NCI-H524 treated with DMSO at 0.1 percent for 48 hours (cell line): ENCODE results near the gene PRG2.

Source experiments
- DNase-seq: peaks from one replicate; lab custom pipeline; 2025; lab: John Stamatoyannopoulos, UW

The PRG2 gene

GRCh38 chr11:57396744-57397143 lies 6.3 kb upstream of the PRG2 start:
- DNase-seq, result no peak

GRCh38 chr11:57395905-57396623 lies 5.6 kb upstream of the PRG2 start:
- no peak for DNase-seq

DNA sequence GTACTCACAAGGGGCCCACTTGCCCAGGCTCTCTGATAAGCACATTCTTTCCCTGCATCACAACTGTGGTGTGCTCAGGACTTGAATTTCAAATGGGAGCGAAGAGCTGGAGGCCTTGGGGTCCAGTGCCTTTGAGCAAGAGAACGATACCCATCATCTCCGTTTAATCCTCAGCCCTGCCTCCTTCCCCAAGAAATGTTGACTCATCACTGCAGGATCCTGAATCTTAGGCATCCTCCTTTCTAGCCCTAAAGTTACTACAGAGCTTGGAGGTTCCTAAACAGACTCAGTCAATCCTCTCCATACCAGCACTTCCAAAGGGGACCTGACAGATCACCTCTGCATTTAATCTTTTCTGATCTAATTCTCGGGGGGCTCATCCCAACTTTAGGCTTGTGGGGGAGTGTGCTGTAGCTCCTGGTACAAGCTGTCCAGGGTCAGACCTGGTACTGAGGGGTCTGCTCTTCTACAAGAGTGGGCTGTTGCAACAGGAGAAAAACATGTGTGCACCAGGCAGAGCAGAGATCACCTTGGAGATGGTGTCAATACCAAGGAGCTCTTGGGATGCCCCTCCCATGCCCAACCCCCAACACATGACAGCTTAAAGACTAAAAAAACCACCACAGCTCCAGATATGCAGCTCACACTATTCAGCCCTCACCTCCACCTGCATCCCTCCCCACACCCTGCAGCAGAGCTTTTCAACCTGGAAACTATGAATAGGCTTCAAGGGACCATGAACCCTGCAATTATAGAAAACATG lies 3.9 kb upstream of the PRG2 start:
- DNase-seq, result no peak

DNA sequence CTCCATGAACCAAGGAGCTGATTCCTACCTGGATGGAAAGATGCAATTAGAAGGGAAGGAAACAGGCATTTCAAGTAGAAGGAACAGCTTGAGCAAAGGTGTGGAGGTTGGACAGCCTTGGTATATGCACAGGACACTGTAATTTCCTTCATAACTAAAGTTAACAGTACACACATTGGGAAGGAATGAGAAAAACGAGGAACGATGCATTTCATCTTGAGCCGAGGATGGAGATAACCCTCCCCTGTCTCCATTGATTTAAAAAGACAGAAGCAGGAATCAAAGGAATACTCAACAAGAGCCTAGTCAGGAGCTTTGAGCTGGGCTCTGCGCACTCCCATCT lies 2.3 kb upstream of the PRG2 start:
- DNase-seq, result no peak

DNA sequence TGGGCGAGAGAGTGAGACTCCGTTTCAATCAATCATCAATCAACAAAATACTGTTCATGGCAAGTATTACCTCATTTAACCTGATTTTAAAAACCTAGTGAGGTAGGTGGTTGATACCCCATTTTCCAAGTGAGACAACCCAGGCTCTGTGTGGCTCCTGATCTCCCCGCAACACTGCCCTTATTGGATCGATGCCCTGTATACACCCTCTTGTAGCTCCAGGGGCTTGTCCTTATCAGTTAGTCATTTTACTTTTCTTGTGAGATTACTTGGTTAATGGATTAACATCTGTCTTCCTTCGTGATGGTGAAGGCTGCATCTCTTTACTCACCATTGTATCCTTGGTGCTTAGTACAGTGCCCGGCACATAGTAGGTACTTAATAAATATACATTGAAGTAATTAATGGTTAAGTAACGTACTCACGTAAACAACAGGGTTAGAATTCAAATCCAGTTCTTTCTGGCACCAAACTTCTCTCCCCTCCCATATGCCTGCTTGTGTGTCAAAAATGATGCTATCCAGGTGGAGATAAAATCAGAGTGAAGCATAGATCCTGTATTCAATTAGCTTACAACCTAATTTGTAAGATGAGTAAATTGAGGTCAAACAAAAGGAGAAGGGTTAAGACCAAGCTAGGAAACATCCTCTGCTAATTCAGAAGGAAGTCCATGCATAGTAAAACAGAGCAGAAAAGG lies 1.8 kb upstream of the PRG2 start:
- DNase-seq, result no peak

DNA sequence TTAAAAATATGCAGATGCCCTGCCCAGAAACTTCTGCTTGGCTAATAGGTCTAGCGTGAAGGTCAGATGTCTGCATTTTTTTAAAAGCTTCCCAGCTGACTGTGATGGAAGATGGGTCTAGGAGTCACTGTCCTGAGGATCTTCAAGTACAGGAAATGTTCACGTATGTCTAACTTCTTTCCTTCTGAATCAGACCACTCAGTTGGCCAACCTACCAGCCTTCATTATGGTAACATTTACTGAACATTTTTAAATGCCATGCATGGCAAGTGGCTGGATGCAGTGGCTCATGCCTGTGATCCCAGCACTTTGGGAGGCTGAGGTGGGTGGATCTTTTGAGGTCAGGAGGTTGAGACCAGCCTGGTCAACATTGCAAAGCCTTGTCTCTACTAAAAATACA lies 1.1 kb upstream of the PRG2 start:
- no peak for DNase-seq

- no peak for DNase-seq
Measured at GRCh38 chr11:57391111-57391510, 661 bp upstream of the PRG2 start.

DNA sequence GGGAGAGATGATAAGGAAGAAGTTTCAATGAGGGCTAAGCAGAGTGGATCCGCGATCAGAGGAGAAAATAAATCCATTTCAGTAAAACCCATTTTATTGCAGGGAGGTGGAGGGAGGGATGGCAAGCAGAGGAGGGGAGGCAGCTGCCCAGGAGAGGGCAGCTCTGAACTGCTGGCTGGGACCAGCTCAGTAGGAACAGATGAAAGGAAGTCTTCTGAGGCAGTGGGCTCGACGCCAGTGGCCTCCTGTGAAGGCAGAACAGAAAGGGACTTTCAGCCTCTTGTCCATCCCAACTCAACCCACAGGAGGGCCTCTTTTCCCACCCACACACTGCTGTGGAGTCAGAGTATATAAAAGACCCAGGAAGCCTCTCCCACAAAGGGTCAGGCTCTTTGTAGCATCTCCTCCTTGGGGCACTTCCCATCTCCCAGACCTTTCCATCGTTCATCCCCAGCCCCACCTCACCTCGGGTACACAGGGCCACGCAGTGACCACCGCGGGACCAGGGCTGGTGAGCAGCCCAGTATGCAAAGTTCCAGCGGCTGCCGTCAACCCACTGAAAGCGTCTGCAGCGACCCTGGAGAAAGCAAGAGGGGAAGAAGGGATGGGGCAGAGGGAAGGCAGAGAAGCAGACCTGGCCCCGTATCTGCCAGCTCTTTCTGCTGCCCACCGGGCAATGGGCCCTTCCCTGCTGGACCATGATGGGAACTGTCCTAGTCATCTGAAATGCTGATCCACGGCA lies 3.0 kb downstream of the PRG2 start:
- no peak for DNase-seq

- no peak for DNase-seq
Measured at GRCh38 chr11:57386178-57386940, 4.1 kb downstream of the PRG2 start.

DNA sequence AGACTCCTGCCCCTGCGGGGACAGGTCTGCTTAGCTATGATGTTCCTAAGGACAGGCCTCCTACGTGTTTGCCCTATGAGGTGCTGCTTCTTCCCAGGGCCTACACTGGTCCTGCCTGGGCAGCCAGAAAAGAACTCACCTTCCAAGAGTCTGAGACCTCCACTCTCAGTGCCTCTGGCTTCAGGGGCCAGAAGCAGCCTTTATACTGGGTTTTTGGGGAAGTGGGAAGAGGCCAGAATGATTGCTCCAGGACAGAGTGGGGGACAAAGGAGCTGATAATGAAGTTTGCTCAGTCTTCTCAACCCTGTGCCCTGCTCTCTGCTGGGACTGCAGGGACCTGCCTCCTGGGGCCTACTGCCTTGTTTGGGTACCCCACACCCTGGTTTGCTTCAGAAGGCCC lies 9.5 kb downstream of the PRG2 start, which contains the start of gene PRG3:
Gene PRG3 (minus strand): TSS at position 176 of the 400 bp plus-strand sequence. CDS start 442 bp downstream, outside the sequence.
- DNase-seq, result no peak

- DNase-seq, result no peak
Measured at GRCh38 chr11:57379732-57380131, 10.7 kb downstream of the PRG2 start.

DNA sequence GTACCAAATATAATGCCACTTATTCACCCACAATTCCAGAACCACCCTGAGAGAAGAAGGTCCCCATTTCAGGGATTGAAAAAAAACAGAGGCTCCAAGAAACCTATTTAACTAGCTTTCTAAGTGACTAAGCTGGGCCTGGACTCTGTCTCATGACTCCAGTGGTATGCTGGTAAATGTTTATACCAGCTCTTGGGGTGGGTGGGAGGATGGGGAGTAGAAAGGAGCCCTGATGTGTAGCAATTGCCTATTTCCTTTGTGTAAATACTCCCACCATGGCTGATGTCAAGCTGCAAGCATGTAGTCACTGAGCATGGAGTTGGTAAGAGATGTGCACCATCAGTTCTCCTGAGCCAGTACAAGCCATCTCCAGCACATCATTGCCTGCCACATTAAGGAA lies 12.3 kb downstream of the PRG2 start:
- no peak for DNase-seq

DNA sequence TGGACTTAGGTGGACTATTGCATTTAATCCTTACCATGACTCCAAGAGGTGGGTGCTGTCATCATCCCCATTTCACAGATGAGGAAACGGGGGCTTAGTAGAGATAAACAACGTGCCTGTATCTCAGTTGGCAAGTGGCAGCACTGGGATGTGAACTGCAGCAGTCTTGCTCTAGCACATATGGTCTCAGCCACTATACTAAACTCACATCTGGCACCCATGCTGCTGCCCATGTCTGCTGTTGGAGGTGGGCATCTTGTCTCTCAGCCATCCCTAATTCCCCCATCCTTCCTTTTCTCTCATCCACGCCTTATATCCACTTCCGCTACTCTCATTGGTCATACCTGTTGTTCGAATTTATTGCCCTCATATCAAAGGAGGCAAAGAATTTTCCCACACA lies 13.3 kb downstream of the PRG2 start:
- DNase-seq, result peak; percentile 48

DNA sequence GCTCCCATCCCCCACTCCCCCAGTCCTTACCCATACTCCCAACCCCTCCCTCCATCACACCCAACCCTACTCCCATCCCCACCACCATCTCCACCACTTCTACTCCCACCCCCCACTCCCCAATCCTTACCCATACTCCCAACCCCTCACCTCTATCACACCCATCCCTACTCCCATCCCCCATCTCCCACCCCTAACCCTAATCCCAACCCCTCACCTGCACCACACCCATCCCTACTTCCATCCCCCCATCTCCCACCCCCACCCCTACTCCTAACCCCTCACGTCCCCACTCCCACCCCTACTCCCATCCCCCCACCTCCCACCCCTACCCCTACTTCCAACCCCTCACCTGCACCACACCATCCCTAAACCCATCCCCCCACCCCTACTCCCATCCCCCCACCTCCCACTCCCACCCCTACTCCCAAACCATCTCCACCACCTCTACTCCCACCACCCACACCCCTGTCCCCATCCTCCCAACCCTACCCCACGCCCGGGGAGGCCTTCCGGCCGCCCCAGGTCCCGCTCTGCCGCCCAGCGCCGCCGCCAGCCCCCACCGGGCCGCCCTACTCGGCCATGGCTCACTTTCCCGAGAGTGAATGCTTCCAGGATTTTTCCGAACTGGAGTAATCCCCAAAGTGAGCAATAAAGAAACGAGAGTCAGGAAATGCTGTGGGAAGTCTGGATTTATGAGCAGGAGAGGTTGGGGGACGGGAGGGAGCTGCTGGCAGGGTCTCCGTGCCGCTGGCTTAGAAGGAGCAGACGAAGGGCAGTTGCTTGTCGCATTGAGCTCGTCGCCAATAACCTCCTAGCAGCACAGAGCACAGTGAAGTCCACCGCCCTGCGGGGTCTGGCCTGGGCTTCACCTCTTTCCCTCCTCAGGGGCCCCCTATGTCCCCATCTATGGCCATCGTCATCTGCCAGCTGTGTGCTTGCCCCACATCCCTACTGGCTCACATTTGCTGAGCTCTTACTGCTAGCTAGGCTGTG lies 14.1 kb downstream of the PRG2 start:
- no peak for DNase-seq

DNA sequence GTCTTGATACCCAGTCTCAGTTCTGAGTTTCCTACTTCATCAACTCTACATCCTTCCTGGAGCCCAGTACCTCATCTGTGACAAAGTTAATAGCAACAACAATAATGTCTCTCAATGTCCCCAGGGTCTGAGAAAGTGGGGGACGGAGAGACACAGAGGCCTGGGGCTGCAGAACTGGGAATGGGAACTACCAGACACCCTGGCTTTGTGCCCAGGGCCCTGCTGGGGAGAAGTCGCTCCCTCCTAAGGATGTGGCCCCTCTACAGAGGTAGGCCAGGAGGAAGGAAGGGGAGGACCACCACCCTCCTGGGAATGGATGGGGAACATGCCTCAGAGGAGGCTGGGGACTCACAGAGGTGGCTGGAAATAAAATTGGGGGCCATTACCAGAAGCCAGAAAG lies 15.0 kb downstream of the PRG2 start:
- DNase-seq, result no peak

- DNase-seq, result no peak
Measured at GRCh38 chr11:57374966-57375365, 15.5 kb downstream of the PRG2 start.

GRCh38 chr11:57373146-57373545 lies 17.3 kb downstream of the PRG2 start:
- no peak for DNase-seq

DNA sequence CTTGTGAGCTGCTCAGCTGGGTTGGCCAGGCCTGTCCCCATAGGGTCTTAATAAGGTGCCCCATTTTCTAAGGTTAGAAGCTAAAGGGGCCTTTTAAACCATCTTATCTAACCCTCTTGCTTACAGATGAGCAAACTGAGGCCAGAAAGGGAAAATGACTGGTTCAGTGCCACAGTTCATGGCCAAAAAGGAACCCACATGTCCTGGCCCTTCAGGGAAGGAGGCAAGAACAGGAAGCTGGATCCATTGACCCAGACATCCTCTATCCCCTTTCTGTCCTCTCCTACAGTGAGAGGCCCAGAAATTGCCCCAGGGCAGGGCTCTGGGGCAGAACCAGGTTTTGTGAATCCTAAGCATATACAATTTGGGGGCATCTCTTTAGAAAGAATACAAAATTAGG lies 19.5 kb downstream of the PRG2 start:
- no peak for DNase-seq

GRCh38 chr11:57370251-57370650 lies 20.2 kb downstream of the PRG2 start:
- peak; percentile 71 for DNase-seq

- peak; percentile 73 for DNase-seq
Measured at GRCh38 chr11:57368845-57369232, 21.6 kb downstream of the PRG2 start.
